Islet precursor cell (in vitro differentiated cells): ENCODE data around the gene SPANXA1.
"Not testable (repeated sequence)": the region's sequence is repeated elsewhere in the genome, so short reads cannot be mapped to it uniquely, and the experiment has no call there.

Experiments
- DNase-seq: peaks from one replicate; pipeline ENCODE4 v3.0.0-alpha.2; 2018

Gene SPANXA1

GRCh38 chrX:141584638-141585037 lies at the start of gene SPANXA1:
SPANXA1 (minus strand) TSS chrX:141584738; CDS start chrX:141584678, 60 bp downstream.
- DNase-seq: not testable (repeated sequence)

GRCh38 chrX:141632124-141632523 lies 47.6 kb upstream of the SPANXA1 start:
- no peak for DNase-seq

GRCh38 chrX:141619336-141619735 lies 34.8 kb upstream of the SPANXA1 start:
- no peak for DNase-seq

- no peak for DNase-seq
Observed at GRCh38 chrX:141609111-141609510, 24.6 kb upstream of the SPANXA1 start.

- not testable (repeated sequence) for DNase-seq
Observed at GRCh38 chrX:141589408-141589807, 4.9 kb upstream of the SPANXA1 start, which contains the start of gene SPANXA2. SPANXA2 (plus strand) TSS chrX:141589708; CDS start chrX:141589768, 60 bp downstream.

- DNase-seq: not testable (repeated sequence)
Observed at GRCh38 chrX:141542551-141542950, 42.0 kb downstream of the SPANXA1 start.
